Choroid plexus epithelial cell (primary cell): ENCODE data around the gene UBE2C.
"Not testable (repeated sequence)": the region's sequence is repeated elsewhere in the genome, so short reads cannot be mapped to it uniquely, and the experiment has no call there.

ENCODE experiments used
- DNase-seq: peaks from one replicate; pipeline ENCODE4 v3.0.0-alpha.2; 2010; ENCODE audit warnings: low read depth
- H3K4me3 ChIP-seq: 2 replicates; pipeline ENCODE4 v1.5.1; 2011; ENCODE audit warnings: low read depth, mild to moderate bottlenecking, control low read depth, low read length, moderate library complexity
- CTCF ChIP-seq: conservative IDR thresholded peaks from 2 replicates; pipeline ENCODE4 v1.5.1; 2011; ENCODE audit warnings: low read depth, mild to moderate bottlenecking, control low read depth, inconsistent platforms, low read length, moderate library complexity

Gene UBE2C

GRCh38 chr20:45812157-45813005 is at the start of gene UBE2C:
Gene UBE2C, plus strand, starts transcription at chr20:45812644. Its CDS starts 52 bp downstream, at chr20:45812696.
- TF ChIP-seq CTCF = no peak
- DNase-seq = peak; percentile 100
- H3K4me3 ChIP-seq = peak within 1 kb of the TSS; percentile 78

GRCh38 chr20:45764618-45765282 is 47.7 kb upstream of the UBE2C start:
- DNase-seq, H3K4me3 ChIP-seq: not testable (repeated sequence)

DNA sequence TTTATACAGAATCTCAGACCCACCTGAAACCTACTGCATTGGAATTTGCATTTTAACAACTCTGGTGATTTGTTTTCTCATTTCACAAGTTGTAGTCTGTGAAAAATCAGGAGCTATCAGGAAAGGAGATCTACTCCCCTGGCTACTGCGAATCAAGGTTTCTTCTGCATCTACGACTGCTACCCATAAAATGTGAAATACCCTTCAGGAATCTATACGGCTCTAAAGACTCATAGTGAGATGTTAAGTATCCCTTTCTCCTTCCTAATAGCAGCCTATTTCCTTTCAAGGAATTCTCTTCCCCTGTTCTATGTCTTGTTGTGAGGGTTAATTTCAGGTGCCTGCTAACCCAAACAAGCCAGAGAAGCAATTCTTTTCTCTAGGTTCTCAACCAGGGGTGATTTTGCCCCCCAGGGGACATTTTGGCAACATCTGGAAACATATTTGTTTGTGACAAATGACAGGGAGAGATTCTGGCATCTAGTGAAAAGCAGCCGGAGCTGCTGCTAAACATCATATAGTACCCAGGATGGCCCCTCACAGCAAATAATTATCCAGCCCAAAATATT is 47.1 kb upstream of the UBE2C start:
- no peak for TF ChIP-seq CTCF
- DNase-seq = no peak
- no peak overlapping the region for H3K4me3 ChIP-seq

GRCh38 chr20:45765980-45766379 is 46.5 kb upstream of the UBE2C start:
- DNase-seq = no peak
- TF ChIP-seq CTCF = no peak
- H3K4me3 ChIP-seq = no peak overlapping the region

DNA sequence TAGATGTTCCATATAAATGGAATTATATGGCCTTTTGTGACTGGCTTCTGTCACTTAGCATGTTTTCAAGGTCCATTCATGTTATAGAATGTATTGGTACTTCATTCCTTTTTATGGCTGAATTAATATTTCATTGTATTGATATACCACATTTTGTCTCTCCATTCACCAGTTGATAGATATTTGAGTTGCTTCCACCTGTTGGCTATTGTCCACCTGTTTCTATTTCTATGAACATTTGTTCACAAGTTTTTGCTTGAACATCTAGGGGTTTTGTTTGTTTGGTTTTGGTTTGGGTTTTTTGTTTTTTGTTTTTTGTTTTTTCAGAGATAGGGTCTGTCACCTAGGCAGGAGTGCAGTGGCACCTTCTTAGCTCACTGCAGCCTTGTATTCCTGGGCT is 44.0 kb upstream of the UBE2C start:
- TF ChIP-seq CTCF = no peak
- DNase-seq = no peak

GRCh38 chr20:45771182-45771759 is 41.2 kb upstream of the UBE2C start:
- DNase-seq = peak; percentile 84
- TF ChIP-seq CTCF = peak; percentile 97
- H3K4me3 ChIP-seq = peak overlapping the region; percentile 15

More for the DNA sequence above, 44.0 kb upstream of the UBE2C start:
- H3K4me3 ChIP-seq = no peak overlapping the region

- no peak overlapping the region for H3K4me3 ChIP-seq
- TF ChIP-seq CTCF = no peak
- DNase-seq = no peak
These were observed 39.8 kb upstream of the UBE2C start for GRCh38 chr20:45772693-45773092.
